Left lung (tissue), 10 donors: ENCODE results near the gene SETD5. TPM values are rescaled to one million over a fixed set of nuclear protein-coding genes. Genes with fewer than 3 reads are reported as not detected.
A peak's percentile ranks its signal among the peaks of the same experiment; 100 is the strongest.

Source experiments
- ATAC-seq: fragments of 200-7000 bp; cut with Tn5 transposase; one replicate; pipeline ENCODE4 v1.9.1; 2020; ENCODE audit warnings: moderate library complexity
- DNase-seq, 4 donors: peaks; one replicate each; pipeline ENCODE4 v3.0.0-alpha.2; 2013 to 2020
- H3K27ac ChIP-seq, 2 donors: fragments of 200-600 bp; sonication (generic) in 1 of 2; one replicate each; pipeline versions ENCODE4 v1.5.0 to v1.8.0; 2020 to 2021
- H3K27me3 ChIP-seq, 2 donors: fragments of 200-600 bp; sonication (generic) in 1 of 2; one replicate each; pipeline versions ENCODE4 v1.5.0 to v1.8.0; 2020 to 2021
- H3K36me3 ChIP-seq, 2 donors: fragments of 200-600 bp; sonication (generic) in 1 of 2; one replicate each; pipeline versions ENCODE4 v1.5.0 to v1.8.0; 2020 to 2021
- H3K4me1 ChIP-seq, 2 donors: fragments of 200-600 bp; one replicate each; pipeline ENCODE4 v1.8.0; 2021
- H3K4me3 ChIP-seq, 2 donors: fragments of 200-600 bp; sonication (generic) in 1 of 2; one replicate each; pipeline versions ENCODE4 v1.5.0 to v1.8.0; 2020 to 2021; ENCODE audit warnings: mild to moderate bottlenecking in 1 of 2
- H3K9me3 ChIP-seq, 2 donors: fragments of 200-600 bp; sonication (generic) in 1 of 2; one replicate each; pipeline versions ENCODE4 v1.5.0 to v1.8.0; 2020 to 2021
- CTCF ChIP-seq, 2 donors: fragments of 200-600 bp; sonication (generic) in 1 of 2; IDR thresholded peaks; one replicate each; pipeline versions ENCODE4 v1.5.0 to v1.8.0; 2021; ENCODE audit warnings: antibody characterized with exemption in 2 of 2
- intact Hi-C, 2 donors: fragments of 100-400 bp; cut with DNase I; formaldehyde crosslinking; loops; one replicate each; pipeline versions ENCODE4 v1.11.2 to v1.14.2; 2022
- polyA plus RNA-seq, 6 donors: library from polyadenylated mRNA; unstranded; fragments of 120-200 nt; gene quantifications; one replicate each; pipeline ENCODE4 v1.2.1, GENCODE V29; 2013; ENCODE audit not compliant: insufficient read length in 6 of 6
- total RNA-seq, 2 donors: library from RNA; stranded (reverse); fragmentation: NEBNext Ultra II Directional; extraction: Animal tissue kit (Norgen Biotek cat#: 25700); gene quantifications; one replicate each; pipeline ENCODE4 v1.2.1, GENCODE V29; 2021
- donor health status: DM: no; HTN: yes; CAD: no.
- donor health status: DM: no; HTN: no; CAD: no.

SETD5 gene
- total and polyA plus RNA-seq, 8 donors, result 82.2 to 195 (median 177) TPM

GRCh38 chr3:9412293-9412692 is 14.9 kb downstream of the SETD5 start:
- H3K27me3 ChIP-seq, result no peaks in the 10 kb centered on the region
- no peaks in the 10 kb centered on the region for H3K36me3 ChIP-seq
- no peak overlapping the region for H3K4me3 ChIP-seq
- peaks cover 14 to 85% of the 10 kb centered on the region in 2 donors for H3K4me1 ChIP-seq
- intact Hi-C loops, result no loop called here
- no peaks in the 10 kb centered on the region for H3K9me3 ChIP-seq
- ATAC-seq (no peak), DNase-seq (no peak)
- TF ChIP-seq CTCF (IDR thresholded peaks at IDR 0.05), result no peak
- peak overlapping the region in 1 of 2 donors; percentile 13 for H3K27ac ChIP-seq

- H3K4me1 ChIP-seq, result peaks cover 9 to 71% of the 10 kb centered on the region in 2 donors
- no peak for TF ChIP-seq CTCF (IDR thresholded peaks at IDR 0.05)
- ATAC-seq, result no peak
- H3K36me3 ChIP-seq, result no peaks in the 10 kb centered on the region
- intact Hi-C loops, result no loop called here
- no peak overlapping the region for H3K4me3 ChIP-seq
- no peak overlapping the region for H3K27ac ChIP-seq
- H3K9me3 ChIP-seq, result no peaks in the 10 kb centered on the region
- H3K27me3 ChIP-seq, result no peaks in the 10 kb centered on the region
- no peak for DNase-seq
These were observed 17.4 kb downstream of the SETD5 start for GRCh38 chr3:9414826-9415225.

GRCh38 chr3:9415485-9416138 is 18.2 kb downstream of the SETD5 start:
- no peak overlapping the region for H3K4me3 ChIP-seq
- ATAC-seq (no peak), DNase-seq (no peak)
- no peaks in the 10 kb centered on the region for H3K9me3 ChIP-seq
- peaks cover 9 to 70% of the 10 kb centered on the region in 2 donors for H3K4me1 ChIP-seq
- intact Hi-C loops, result no loop called here
- H3K36me3 ChIP-seq, result no peaks in the 10 kb centered on the region
- H3K27me3 ChIP-seq, result no peaks in the 10 kb centered on the region
- no peak for TF ChIP-seq CTCF (IDR thresholded peaks at IDR 0.05)
- no peak overlapping the region for H3K27ac ChIP-seq

- Histone ChIP-seq H3K4me1 (peaks cover 13 to 70% of the 10 kb centered on the region in 2 donors), H3K27me3 (no peaks in the 10 kb centered on the region), H3K27ac (peak overlapping the region in 1 of 2 donors; percentile 45), H3K4me3 (no peak overlapping the region), H3K36me3 (no peaks in the 10 kb centered on the region), H3K9me3 (no peaks in the 10 kb centered on the region)
- ATAC-seq (no peak), DNase-seq (no peak)
- intact Hi-C loops, result no loop called here
- no peak for TF ChIP-seq CTCF (IDR thresholded peaks at IDR 0.05)
These were observed 18.8 kb downstream of the SETD5 start for GRCh38 chr3:9416139-9416780.

GRCh38 chr3:9420850-9421549 is 23.6 kb downstream of the SETD5 start:
- no peak for TF ChIP-seq CTCF (IDR thresholded peaks at IDR 0.05)
- no peak for ATAC-seq
- H3K27ac ChIP-seq, result peak overlapping the region in 1 of 2 donors; percentile 30
- peaks cover 26 to 66% of the 10 kb centered on the region in 2 donors for H3K4me1 ChIP-seq
- no peak for DNase-seq
- intact Hi-C loops, result no loop called here
- H3K4me3 ChIP-seq, result no peak overlapping the region
- no peaks in the 10 kb centered on the region for H3K27me3 ChIP-seq
- H3K9me3 ChIP-seq, result no peaks in the 10 kb centered on the region
- H3K36me3 ChIP-seq, result peaks cover 0 to 11% of the 10 kb centered on the region in 2 donors
